ENCODE results near the gene ADSS2.

DNA sequence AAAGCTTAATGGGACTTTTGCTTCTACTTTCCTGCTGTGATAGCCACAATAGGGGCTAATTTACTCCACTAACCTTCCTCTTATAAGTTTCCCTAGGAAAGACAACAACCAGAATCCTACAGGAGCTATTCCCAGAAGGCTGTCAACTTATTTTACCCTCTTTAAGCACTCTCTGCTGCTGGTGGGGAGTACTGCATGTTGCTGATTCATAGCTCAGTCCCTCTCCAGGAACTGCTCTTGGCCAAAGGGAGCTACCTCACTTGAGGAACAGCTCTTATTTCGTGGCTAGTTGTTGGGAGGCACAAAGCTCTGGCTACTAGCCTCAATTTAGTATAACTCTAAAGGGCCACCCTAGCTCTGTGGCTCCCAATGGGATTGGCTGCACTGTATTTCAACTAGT is 37.2 kb downstream of the ADSS2 start:
- TF ChIP-seq EP300 (IDR thresholded peaks at IDR 0.05) (no peak), POLR2A (IDR thresholded peaks at IDR 0.05) (no peak)
- TF ChIP-seq, protein P1, sequence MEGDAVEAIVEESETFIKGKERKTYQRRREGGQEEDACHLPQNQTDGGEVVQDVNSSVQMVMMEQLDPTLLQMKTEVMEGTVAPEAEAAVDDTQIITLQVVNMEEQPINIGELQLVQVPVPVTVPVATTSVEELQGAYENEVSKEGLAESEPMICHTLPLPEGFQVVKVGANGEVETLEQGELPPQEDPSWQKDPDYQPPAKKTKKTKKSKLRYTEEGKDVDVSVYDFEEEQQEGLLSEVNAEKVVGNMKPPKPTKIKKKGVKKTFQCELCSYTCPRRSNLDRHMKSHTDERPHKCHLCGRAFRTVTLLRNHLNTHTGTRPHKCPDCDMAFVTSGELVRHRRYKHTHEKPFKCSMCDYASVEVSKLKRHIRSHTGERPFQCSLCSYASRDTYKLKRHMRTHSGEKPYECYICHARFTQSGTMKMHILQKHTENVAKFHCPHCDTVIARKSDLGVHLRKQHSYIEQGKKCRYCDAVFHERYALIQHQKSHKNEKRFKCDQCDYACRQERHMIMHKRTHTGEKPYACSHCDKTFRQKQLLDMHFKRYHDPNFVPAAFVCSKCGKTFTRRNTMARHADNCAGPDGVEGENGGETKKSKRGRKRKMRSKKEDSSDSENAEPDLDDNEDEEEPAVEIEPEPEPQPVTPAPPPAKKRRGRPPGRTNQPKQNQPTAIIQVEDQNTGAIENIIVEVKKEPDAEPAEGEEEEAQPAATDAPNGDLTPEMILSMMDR (IDR thresholded peaks at IDR 0.05), result no peak
